ENCODE results near the gene DDX20. TPM values are rescaled to one million over a fixed set of nuclear protein-coding genes. Genes with fewer than 3 reads are reported as not detected.
A peak's percentile ranks its signal among the peaks of the same experiment; 100 is the strongest.

The DDX20 gene
- total and polyA plus RNA-seq, 2 donors (not counting 3 experiments of a cell fraction or from before 2014, with no cell fraction given), result 4.1 to 15.9 TPM

GRCh38 chr1:111719674-111720132 is 36.0 kb upstream of the DDX20 start:
- FAIRE-seq (peak; percentile 76), DNase-seq (ENCODE audit: low read depth, low spot score) (peak; percentile 78)
- Histone ChIP-seq H3K9ac (replicated peaks; ENCODE audit: extremely low read depth, insufficient read depth, low read length) (no peak overlapping the region), H3K4me1 (ENCODE audit: control insufficient read depth, extremely low read depth, insufficient read depth, low read length) (peaks cover 8% of the 10 kb centered on the region), H3K9me1 (replicated peaks; ENCODE audit: control insufficient read depth, extremely low read depth, insufficient read depth, low read length) (no peaks in the 10 kb centered on the region), H3K27ac (ENCODE audit: insufficient read depth, low read depth, low read length) (no peak overlapping the region), H3K9me3 (replicated peaks; ENCODE audit: control insufficient read depth, insufficient read depth, low read length) (no peaks in the 10 kb centered on the region), H3K4me3 (replicated peaks in 1 of 3; ENCODE audit: insufficient read depth in 1 of 3, low read depth in 1 of 3, low read length in 3 of 3) (no peak overlapping the region), H2AFZ (ENCODE audit: low read depth, low read length) (no peak overlapping the region), H3K27me3 (ENCODE audit: control insufficient read depth in 2 of 2, insufficient read depth in 2 of 2, low read length in 2 of 2) (no peaks in the 10 kb centered on the region), H4K20me1 (replicated peaks; ENCODE audit: control insufficient read depth, extremely low read depth, insufficient read depth, low read length) (no peaks in the 10 kb centered on the region), H3K4me2 (ENCODE audit: insufficient read depth, low read length) (no peak overlapping the region), H3K79me2 (ENCODE audit: control insufficient read depth, insufficient read depth, low read length) (no peaks in the 10 kb centered on the region), H3K36me3 (ENCODE audit: control insufficient read depth in 2 of 2, extremely low read depth in 1 of 2, insufficient read depth in 2 of 2, low read length in 2 of 2) (no peaks in the 10 kb centered on the region)
- POLR2A ChIA-PET, result interaction anchor here (0.6 to 1.6 kb wide), 3 partner anchors 14 to 282 kb away, joined by 3 to 7 read pairs (median 6); no protein-coding TSS in a partner anchor
- intact Hi-C loops (cut with micrococcal nuclease), result loop anchor here (1.0 kb wide), 1 partner anchor 20 kb away; the partner anchor contains the start of gene INKA2
- CTCF ChIA-PET, result interaction anchor here (0.5 to 1.8 kb wide), 11 partner anchors 12 to 211 kb away, joined by 3 to 18 read pairs (median 3); partner anchors contain the start of gene INKA2
- dilution Hi-C loops (cut with MboI; ENCODE audit: extremely low pct_ligation_motif_present, low sequenced_read_pairs), result no loop called here
- TF ChIP-seq POLR2A (IDR thresholded peaks at IDR 0.05; ENCODE audit: low read depth, low read length), result no peak
- TF ChIP-seq EZH2 (IDR thresholded peaks at IDR 0.05; ENCODE audit: borderline replicate concordance, low read depth, low read length, severe bottlenecking), result no peak
- no TSS peak for BruUV-seq (replicated peaks)

DNA sequence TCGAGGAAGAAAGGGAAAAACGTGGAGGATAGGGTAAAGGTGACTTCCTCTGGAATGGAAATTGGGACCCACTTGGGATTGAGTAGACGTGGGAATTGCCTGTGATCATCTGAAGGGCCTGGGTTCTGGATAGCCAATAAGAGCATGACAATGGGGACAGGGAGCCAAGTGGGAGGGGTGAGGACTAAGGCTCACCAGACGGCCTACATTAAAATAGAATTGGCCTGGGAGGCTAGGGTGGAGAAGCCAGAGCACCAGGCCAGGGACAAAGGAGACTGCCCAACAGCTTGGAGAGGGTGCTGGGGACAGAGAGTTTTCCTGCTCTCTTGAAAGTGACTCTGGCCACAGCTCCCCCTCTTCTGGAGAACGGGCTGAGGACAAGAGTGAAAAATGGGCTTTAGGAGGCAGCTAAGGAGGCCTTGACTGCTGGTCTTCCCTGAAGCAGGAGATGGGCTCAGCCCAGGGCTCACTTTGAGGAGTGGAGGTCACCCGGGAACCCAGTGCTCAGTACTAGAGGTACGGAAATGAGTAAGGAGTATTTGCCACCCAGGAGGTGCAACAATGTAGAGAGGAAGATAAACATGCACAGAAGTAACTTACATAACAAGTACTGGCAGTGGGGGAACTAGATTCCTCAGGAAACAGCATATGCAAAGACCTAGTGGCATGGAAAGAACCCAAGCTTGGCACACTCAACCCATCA is 35.3 kb upstream of the DDX20 start:
- intact Hi-C loops (cut with micrococcal nuclease) (loop anchor here (1.0 kb wide), 1 partner anchor 19 kb away; the partner anchor contains the start of gene INKA2), dilution Hi-C loops (cut with MboI; ENCODE audit: extremely low pct_ligation_motif_present, low sequenced_read_pairs) (no loop called here)
- TF ChIP-seq MYC (IDR thresholded peaks at IDR 0.05; ENCODE audit: low read depth, low read length), result no peak
- no peak for TF ChIP-seq FOS (IDR thresholded peaks at IDR 0.05; ENCODE audit: borderline replicate concordance, insufficient read depth, low read length)
- no peak for TF ChIP-seq CTCF (IDR thresholded peaks at IDR 0.05; ENCODE audit: extremely low read depth in 1 of 2, insufficient read depth in 1 of 2, low read depth in 1 of 2, low read length in 2 of 2)
- no peak for TF ChIP-seq EZH2 (IDR thresholded peaks at IDR 0.05; ENCODE audit: borderline replicate concordance, low read depth, low read length, severe bottlenecking)
- no peak for TF ChIP-seq POLR2AphosphoS5 (IDR thresholded peaks at IDR 0.05; ENCODE audit: insufficient read depth, low read depth, low read length)
- ChIA-PET CTCF (interaction anchor here (0.7 to 1.8 kb wide), 9 partner anchors 11 to 212 kb away, joined by 3 to 18 read pairs (median 4); partner anchors contain the start of gene INKA2), POLR2A (interaction anchor here (0.6 to 1.6 kb wide), 3 partner anchors 13 to 282 kb away, joined by 3 to 7 read pairs (median 6); no protein-coding TSS in a partner anchor)
- Histone ChIP-seq H4K20me1 (replicated peaks; ENCODE audit: control insufficient read depth, extremely low read depth, insufficient read depth, low read length) (no peaks in the 10 kb centered on the region), H3K9me3 (replicated peaks; ENCODE audit: control insufficient read depth, insufficient read depth, low read length) (no peaks in the 10 kb centered on the region), H3K4me2 (ENCODE audit: insufficient read depth, low read length) (no peak overlapping the region), H3K27me3 (ENCODE audit: control insufficient read depth in 2 of 2, insufficient read depth in 2 of 2, low read length in 2 of 2) (no peaks in the 10 kb centered on the region), H3K4me1 (ENCODE audit: control insufficient read depth, extremely low read depth, insufficient read depth, low read length) (peaks cover 8% of the 10 kb centered on the region), H3K36me3 (ENCODE audit: control insufficient read depth in 2 of 2, extremely low read depth in 1 of 2, insufficient read depth in 2 of 2, low read length in 2 of 2) (no peaks in the 10 kb centered on the region), H3K4me3 (replicated peaks in 1 of 3; ENCODE audit: insufficient read depth in 1 of 3, low read depth in 1 of 3, low read length in 3 of 3) (no peak overlapping the region), H3K9me1 (replicated peaks; ENCODE audit: control insufficient read depth, extremely low read depth, insufficient read depth, low read length) (no peaks in the 10 kb centered on the region), H3K9ac (replicated peaks; ENCODE audit: extremely low read depth, insufficient read depth, low read length) (no peak overlapping the region), H3K27ac (ENCODE audit: insufficient read depth, low read depth, low read length) (no peak overlapping the region), H2AFZ (ENCODE audit: low read depth, low read length) (no peak overlapping the region), H3K79me2 (ENCODE audit: control insufficient read depth, insufficient read depth, low read length) (no peaks in the 10 kb centered on the region)
- FAIRE-seq, result no peak
- DNase-seq (ENCODE audit: low read depth, low spot score), result no peak
- BruUV-seq (replicated peaks), result no TSS peak

Measured in endothelial cell of umbilical vein (primary cell).